Measurements from ENCODE around the gene SYNGR1.

The SYNGR1 gene

DNA sequence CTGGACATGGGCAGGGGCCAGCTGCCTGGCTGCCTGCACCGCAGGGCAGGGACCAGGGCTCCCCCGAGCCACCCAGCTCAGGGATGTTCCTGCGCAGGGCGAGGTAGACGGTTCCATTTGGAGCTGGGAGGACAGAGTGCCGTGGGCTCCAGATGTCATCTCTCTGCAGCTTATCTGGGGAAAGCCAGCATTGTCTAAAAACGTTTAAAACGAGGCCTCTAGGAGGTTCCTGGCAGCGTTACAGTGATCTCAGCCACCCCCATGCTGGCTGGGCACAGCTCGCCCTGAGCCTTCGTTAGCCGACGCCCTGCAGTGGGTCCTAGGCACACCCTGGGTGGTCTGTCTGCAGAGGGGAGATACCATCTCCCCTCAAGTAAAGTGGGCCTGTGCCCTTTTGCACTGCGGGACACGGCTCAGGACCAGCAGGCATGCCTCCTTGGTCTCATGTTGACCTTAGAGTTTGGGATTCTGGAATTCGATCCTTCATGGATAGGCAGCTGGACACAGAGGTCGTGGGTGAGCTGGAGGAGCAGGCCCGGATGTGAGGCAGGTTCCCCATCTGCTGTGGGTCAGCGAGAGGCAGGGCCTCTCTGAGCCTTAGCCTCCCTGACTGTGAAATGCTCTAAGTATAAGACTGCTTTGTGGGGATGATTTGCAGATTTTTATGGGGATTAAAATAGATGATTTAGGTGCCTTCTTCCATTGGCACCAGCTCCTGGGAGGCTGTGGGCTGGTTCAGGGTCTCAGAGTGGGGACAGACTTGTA lies 14.1 kb downstream of the SYNGR1 start:
- H3K9me3 ChIP-seq (ENCODE audit: control insufficient read depth, low read length), result no peaks in the 10 kb centered on the region
- no peaks in the 10 kb centered on the region for H3K79me2 ChIP-seq
- H3K27me3 ChIP-seq (ENCODE audit: control insufficient read depth, insufficient read depth, low read length), result no peaks in the 10 kb centered on the region
- no peak overlapping the region for H3K4me2 ChIP-seq (ENCODE audit: low read length)
- no peak overlapping the region for H3K27ac ChIP-seq
- no peak overlapping the region for H3K4me3 ChIP-seq (ENCODE audit: low read depth, low read length)
- H3K4me1 ChIP-seq, result no peaks in the 10 kb centered on the region
- no peaks in the 10 kb centered on the region for H3K36me3 ChIP-seq (ENCODE audit: control insufficient read depth, insufficient read depth, low read length)
- H3K9ac ChIP-seq, result no peak overlapping the region
- peak overlapping the region; percentile 51 for H2AFZ ChIP-seq
- TF ChIP-seq CTCF (IDR thresholded peaks at IDR 0.05), result no peak

DNA sequence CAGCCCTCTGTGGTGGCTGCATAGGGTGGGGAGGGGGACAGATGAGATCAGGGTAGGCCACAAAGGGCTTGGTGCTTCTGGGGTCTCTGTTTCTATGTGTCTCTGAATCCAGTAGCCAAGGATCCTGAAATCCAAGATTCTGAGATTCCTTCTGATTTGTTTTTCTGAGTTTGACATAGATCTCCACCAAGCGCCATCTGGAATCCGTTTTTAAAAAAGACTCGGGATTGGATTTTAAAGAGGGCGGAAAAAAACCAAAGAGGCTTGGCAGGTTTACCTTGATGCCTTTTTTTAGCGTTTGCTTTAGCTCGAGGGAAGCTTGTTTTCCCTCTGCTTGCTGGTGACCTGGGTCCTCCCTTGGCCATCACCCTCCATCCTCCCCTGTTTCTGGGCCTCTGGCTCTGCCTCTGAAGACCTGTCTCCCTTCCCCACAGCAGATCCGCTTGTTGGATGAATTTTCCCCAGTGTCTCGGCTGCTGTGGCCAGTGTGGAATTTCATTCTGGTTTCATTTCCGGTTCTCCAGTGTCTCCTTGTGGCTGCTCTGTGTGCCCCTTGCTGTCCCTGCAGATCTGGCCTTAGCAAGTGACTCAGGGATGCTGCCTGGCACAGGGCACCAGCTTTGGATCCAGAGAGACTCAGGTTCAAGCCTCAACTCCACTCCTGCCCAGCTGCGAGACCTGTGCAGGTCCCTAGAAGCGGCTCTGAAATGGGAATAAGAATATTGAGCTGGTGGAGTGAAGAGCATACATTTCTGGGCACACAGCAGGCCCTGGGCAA lies 15.1 kb downstream of the SYNGR1 start:
- Histone ChIP-seq H3K9ac (no peak overlapping the region), H3K27ac (no peak overlapping the region), H3K4me2 (ENCODE audit: low read length) (no peak overlapping the region), H3K36me3 (ENCODE audit: control insufficient read depth, insufficient read depth, low read length) (no peaks in the 10 kb centered on the region), H3K79me2 (no peaks in the 10 kb centered on the region), H2AFZ (no peak overlapping the region), H3K4me1 (no peaks in the 10 kb centered on the region), H3K4me3 (ENCODE audit: low read depth, low read length) (no peak overlapping the region), H3K9me3 (ENCODE audit: control insufficient read depth, low read length) (no peaks in the 10 kb centered on the region), H3K27me3 (ENCODE audit: control insufficient read depth, insufficient read depth, low read length) (no peaks in the 10 kb centered on the region)
- no peak for TF ChIP-seq CTCF (IDR thresholded peaks at IDR 0.05)

- H3K9me3 ChIP-seq (ENCODE audit: control insufficient read depth, low read length), result no peaks in the 10 kb centered on the region
- H3K4me3 ChIP-seq (ENCODE audit: low read depth, low read length), result no peak overlapping the region
- no peak overlapping the region for H3K4me2 ChIP-seq (ENCODE audit: low read length)
- no peaks in the 10 kb centered on the region for H3K4me1 ChIP-seq
- H2AFZ ChIP-seq, result no peak overlapping the region
- H3K79me2 ChIP-seq, result no peaks in the 10 kb centered on the region
- TF ChIP-seq CTCF (IDR thresholded peaks at IDR 0.05), result no peak
- H3K27ac ChIP-seq, result no peak overlapping the region
- no peaks in the 10 kb centered on the region for H3K36me3 ChIP-seq (ENCODE audit: control insufficient read depth, insufficient read depth, low read length)
- no peak overlapping the region for H3K9ac ChIP-seq
- H3K27me3 ChIP-seq (ENCODE audit: control insufficient read depth, insufficient read depth, low read length), result no peaks in the 10 kb centered on the region
These were observed 15.6 kb downstream of the SYNGR1 start for GRCh38 chr22:39365492-39365780.

GRCh38 chr22:39367035-39367434 lies 17.2 kb downstream of the SYNGR1 start:
- Histone ChIP-seq H2AFZ (no peak overlapping the region), H3K36me3 (ENCODE audit: control insufficient read depth, insufficient read depth, low read length) (no peaks in the 10 kb centered on the region), H3K9ac (no peak overlapping the region), H3K4me1 (no peaks in the 10 kb centered on the region), H3K4me3 (ENCODE audit: low read depth, low read length) (no peak overlapping the region), H3K27ac (no peak overlapping the region), H3K27me3 (ENCODE audit: control insufficient read depth, insufficient read depth, low read length) (no peaks in the 10 kb centered on the region), H3K4me2 (ENCODE audit: low read length) (no peak overlapping the region), H3K9me3 (ENCODE audit: control insufficient read depth, low read length) (no peaks in the 10 kb centered on the region), H3K79me2 (no peaks in the 10 kb centered on the region)
- no peak for TF ChIP-seq CTCF (IDR thresholded peaks at IDR 0.05)

Data from parathyroid adenoma (tissue), 2 donors.